Liver (tissue), 3 donors: Measurements from ENCODE around the gene SDR9C7.
"Not testable (repeated sequence)": the region's sequence is repeated elsewhere in the genome, so short reads cannot be mapped to it uniquely, and the experiment has no call there.

Experiments
- EGR1 ChIP-seq, 2 donors: IDR thresholded peaks; 2 replicates each; pipeline ENCODE4 v1.6.1; 2016 to 2018; ENCODE audit warnings: antibody characterized with exemption in 2 of 2, low read depth in 2 of 2
- JUND ChIP-seq, 2 donors: IDR thresholded peaks; 2 replicates each; pipeline ENCODE4 v1.6.1; 2016; ENCODE audit warnings: antibody characterized with exemption in 2 of 2
- NR2F2 ChIP-seq: IDR thresholded peaks from 2 replicates; pipeline ENCODE4 v1.6.1; 2016; ENCODE audit warnings: antibody characterized with exemption
- RAD21 ChIP-seq, 2 donors: IDR thresholded peaks; 2 replicates each; pipeline ENCODE4 v1.6.1; 2016; ENCODE audit warnings: antibody characterized with exemption in 2 of 2, mild to moderate bottlenecking in 2 of 2
- SP1 ChIP-seq: IDR thresholded peaks from 2 replicates; pipeline ENCODE4 v1.6.1; 2018; ENCODE audit warnings: antibody characterized with exemption, mild to moderate bottlenecking
- TAF1 ChIP-seq: conservative IDR thresholded peaks from 2 replicates; pipeline ENCODE4 v1.6.1; 2016; ENCODE audit warnings: antibody characterized with exemption, mild to moderate bottlenecking
- TF ChIP-seq, protein P1 (sequence below): fragments of 150-350 bp; IDR thresholded peaks from 2 replicates; pipeline ENCODE4 v1.5.1; 2017; ENCODE audit warnings: improper control_type of control experiment, low read depth, low read length; ENCODE audit not compliant: missing input control
- TF ChIP-seq, protein P2 (sequence below): IDR thresholded peaks from 2 replicates; pipeline ENCODE4 v1.6.1; 2016; ENCODE audit warnings: antibody characterized with exemption, mild to moderate bottlenecking
- TF ChIP-seq, protein P3 (sequence below): IDR thresholded peaks from 2 replicates; pipeline ENCODE4 v1.6.1; 2016; ENCODE audit warnings: antibody characterized with exemption
- TF ChIP-seq, protein P4 (sequence below): IDR thresholded peaks from 2 replicates; pipeline ENCODE4 v1.6.1; 2016; ENCODE audit warnings: antibody characterized with exemption
- TF ChIP-seq, protein P5 (sequence below): IDR thresholded peaks from 2 replicates; pipeline ENCODE4 v1.6.1; 2016; ENCODE audit warnings: antibody characterized with exemption
- donor health status: healthy.
- donor health status: healthy.

DNA sequence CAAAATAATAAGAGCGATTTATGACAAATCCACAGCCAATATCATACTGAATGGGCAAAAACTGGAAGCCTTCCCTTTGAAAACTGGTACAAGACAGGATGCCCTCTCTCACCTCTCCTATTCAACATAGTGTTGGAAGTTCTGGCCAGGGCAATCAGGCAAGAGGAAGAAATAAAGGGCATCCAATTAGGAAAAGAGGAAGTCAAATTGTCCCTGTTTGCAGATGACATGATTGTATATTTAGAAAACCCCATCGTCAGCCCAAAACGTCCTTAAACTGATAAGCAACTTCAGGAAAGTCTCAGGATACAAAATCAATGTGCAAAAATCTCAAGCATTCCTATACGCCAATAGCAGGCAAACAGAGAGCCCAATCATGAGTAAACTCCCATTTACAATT is 28.0 kb upstream of the SDR9C7 start:
- TF ChIP-seq, protein P1, sequence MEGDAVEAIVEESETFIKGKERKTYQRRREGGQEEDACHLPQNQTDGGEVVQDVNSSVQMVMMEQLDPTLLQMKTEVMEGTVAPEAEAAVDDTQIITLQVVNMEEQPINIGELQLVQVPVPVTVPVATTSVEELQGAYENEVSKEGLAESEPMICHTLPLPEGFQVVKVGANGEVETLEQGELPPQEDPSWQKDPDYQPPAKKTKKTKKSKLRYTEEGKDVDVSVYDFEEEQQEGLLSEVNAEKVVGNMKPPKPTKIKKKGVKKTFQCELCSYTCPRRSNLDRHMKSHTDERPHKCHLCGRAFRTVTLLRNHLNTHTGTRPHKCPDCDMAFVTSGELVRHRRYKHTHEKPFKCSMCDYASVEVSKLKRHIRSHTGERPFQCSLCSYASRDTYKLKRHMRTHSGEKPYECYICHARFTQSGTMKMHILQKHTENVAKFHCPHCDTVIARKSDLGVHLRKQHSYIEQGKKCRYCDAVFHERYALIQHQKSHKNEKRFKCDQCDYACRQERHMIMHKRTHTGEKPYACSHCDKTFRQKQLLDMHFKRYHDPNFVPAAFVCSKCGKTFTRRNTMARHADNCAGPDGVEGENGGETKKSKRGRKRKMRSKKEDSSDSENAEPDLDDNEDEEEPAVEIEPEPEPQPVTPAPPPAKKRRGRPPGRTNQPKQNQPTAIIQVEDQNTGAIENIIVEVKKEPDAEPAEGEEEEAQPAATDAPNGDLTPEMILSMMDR = not testable (repeated sequence)
- TF ChIP-seq, protein P2, sequence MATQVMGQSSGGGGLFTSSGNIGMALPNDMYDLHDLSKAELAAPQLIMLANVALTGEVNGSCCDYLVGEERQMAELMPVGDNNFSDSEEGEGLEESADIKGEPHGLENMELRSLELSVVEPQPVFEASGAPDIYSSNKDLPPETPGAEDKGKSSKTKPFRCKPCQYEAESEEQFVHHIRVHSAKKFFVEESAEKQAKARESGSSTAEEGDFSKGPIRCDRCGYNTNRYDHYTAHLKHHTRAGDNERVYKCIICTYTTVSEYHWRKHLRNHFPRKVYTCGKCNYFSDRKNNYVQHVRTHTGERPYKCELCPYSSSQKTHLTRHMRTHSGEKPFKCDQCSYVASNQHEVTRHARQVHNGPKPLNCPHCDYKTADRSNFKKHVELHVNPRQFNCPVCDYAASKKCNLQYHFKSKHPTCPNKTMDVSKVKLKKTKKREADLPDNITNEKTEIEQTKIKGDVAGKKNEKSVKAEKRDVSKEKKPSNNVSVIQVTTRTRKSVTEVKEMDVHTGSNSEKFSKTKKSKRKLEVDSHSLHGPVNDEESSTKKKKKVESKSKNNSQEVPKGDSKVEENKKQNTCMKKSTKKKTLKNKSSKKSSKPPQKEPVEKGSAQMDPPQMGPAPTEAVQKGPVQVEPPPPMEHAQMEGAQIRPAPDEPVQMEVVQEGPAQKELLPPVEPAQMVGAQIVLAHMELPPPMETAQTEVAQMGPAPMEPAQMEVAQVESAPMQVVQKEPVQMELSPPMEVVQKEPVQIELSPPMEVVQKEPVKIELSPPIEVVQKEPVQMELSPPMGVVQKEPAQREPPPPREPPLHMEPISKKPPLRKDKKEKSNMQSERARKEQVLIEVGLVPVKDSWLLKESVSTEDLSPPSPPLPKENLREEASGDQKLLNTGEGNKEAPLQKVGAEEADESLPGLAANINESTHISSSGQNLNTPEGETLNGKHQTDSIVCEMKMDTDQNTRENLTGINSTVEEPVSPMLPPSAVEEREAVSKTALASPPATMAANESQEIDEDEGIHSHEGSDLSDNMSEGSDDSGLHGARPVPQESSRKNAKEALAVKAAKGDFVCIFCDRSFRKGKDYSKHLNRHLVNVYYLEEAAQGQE = not testable (repeated sequence)
- not testable (repeated sequence) for TF ChIP-seq JUND (IDR thresholded peaks at IDR 0.05); SP1; TAF1; NR2F2; EGR1 (IDR thresholded peaks at IDR 0.05; ENCODE audit: low read depth in 2 of 2); RAD21 (IDR thresholded peaks at IDR 0.05)
- TF ChIP-seq, protein P3, sequence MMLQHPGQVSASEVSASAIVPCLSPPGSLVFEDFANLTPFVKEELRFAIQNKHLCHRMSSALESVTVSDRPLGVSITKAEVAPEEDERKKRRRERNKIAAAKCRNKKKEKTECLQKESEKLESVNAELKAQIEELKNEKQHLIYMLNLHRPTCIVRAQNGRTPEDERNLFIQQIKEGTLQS = not testable (repeated sequence)
- TF ChIP-seq, protein P4, sequence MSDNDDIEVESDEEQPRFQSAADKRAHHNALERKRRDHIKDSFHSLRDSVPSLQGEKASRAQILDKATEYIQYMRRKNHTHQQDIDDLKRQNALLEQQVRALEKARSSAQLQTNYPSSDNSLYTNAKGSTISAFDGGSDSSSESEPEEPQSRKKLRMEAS = not testable (repeated sequence)
- TF ChIP-seq, protein P5, sequence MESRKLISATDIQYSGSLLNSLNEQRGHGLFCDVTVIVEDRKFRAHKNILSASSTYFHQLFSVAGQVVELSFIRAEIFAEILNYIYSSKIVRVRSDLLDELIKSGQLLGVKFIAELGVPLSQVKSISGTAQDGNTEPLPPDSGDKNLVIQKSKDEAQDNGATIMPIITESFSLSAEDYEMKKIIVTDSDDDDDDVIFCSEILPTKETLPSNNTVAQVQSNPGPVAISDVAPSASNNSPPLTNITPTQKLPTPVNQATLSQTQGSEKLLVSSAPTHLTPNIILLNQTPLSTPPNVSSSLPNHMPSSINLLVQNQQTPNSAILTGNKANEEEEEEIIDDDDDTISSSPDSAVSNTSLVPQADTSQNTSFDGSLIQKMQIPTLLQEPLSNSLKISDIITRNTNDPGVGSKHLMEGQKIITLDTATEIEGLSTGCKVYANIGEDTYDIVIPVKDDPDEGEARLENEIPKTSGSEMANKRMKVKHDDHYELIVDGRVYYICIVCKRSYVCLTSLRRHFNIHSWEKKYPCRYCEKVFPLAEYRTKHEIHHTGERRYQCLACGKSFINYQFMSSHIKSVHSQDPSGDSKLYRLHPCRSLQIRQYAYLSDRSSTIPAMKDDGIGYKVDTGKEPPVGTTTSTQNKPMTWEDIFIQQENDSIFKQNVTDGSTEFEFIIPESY = not testable (repeated sequence)
